Measurements from ENCODE around the gene POU2F1. TPM values are rescaled to one million over a fixed set of nuclear protein-coding genes. Genes with fewer than 3 reads are reported as not detected.

POU2F1 gene
- total RNA-seq, 1 experiment from 2014 or later, result 28.5 TPM

DNA sequence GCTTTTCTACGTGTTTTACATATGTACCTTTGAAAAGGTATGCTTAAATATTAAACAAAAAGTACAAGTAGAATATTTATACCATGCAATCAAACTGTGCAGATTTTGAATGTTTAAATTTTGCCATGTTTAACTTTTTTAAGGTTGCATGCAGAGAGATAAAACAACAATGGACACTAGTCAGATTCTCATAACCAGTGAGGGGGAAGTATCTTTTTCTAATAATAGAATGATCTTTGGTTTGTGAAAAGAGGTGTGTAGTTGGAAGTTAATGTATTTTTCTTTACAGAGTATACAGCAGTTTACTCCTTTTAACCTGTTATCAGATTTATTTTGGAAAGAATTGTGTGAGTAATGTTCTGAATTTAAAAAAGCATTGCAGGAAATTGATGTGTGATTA, 27.1 kb downstream of the POU2F1 start:
- CTCF ChIA-PET, result no interaction called here
- no TSS peak for BruUV-seq (replicated peaks)
- no peak for DNase-seq
- Histone ChIP-seq H3K4me3 (no peak overlapping the region), H3K9me2 (ENCODE audit: insufficient read depth) (no peaks in the 10 kb centered on the region), H3K4me1 (replicated peaks; ENCODE audit: insufficient read depth) (peaks cover 16% of the 10 kb centered on the region), H2AFZ (no peak overlapping the region), H3K36me3 (ENCODE audit: low read depth) (no peaks in the 10 kb centered on the region), H3K27me3 (ENCODE audit: insufficient read depth, low read depth) (no peaks in the 10 kb centered on the region), H3K27ac (no peak overlapping the region), H3F3A (ENCODE audit: insufficient read depth, low read depth) (no peaks in the 10 kb centered on the region; the same call in 1 of the 2 replicates), H4K20me1 (ENCODE audit: insufficient read depth) (no peaks in the 10 kb centered on the region), H3K79me2 (ENCODE audit: low read depth) (peaks cover 70% of the 10 kb centered on the region), H3K4me2 (no peak overlapping the region), H3K9me3 (ENCODE audit: insufficient read depth, low read depth) (no peaks in the 10 kb centered on the region)
- intact Hi-C loops (cut with micrococcal nuclease; ENCODE audit: unreplicated experiment), result no loop called here
- POLR2A ChIA-PET (ENCODE audit: unreplicated experiment), result no interaction called here
- TF ChIP-seq, protein P1, sequence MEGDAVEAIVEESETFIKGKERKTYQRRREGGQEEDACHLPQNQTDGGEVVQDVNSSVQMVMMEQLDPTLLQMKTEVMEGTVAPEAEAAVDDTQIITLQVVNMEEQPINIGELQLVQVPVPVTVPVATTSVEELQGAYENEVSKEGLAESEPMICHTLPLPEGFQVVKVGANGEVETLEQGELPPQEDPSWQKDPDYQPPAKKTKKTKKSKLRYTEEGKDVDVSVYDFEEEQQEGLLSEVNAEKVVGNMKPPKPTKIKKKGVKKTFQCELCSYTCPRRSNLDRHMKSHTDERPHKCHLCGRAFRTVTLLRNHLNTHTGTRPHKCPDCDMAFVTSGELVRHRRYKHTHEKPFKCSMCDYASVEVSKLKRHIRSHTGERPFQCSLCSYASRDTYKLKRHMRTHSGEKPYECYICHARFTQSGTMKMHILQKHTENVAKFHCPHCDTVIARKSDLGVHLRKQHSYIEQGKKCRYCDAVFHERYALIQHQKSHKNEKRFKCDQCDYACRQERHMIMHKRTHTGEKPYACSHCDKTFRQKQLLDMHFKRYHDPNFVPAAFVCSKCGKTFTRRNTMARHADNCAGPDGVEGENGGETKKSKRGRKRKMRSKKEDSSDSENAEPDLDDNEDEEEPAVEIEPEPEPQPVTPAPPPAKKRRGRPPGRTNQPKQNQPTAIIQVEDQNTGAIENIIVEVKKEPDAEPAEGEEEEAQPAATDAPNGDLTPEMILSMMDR (conservative IDR thresholded peaks at IDR 0.05), result no peak
- no peak for TF ChIP-seq EZH2 (IDR thresholded peaks at IDR 0.05; ENCODE audit: low read depth)

DNA sequence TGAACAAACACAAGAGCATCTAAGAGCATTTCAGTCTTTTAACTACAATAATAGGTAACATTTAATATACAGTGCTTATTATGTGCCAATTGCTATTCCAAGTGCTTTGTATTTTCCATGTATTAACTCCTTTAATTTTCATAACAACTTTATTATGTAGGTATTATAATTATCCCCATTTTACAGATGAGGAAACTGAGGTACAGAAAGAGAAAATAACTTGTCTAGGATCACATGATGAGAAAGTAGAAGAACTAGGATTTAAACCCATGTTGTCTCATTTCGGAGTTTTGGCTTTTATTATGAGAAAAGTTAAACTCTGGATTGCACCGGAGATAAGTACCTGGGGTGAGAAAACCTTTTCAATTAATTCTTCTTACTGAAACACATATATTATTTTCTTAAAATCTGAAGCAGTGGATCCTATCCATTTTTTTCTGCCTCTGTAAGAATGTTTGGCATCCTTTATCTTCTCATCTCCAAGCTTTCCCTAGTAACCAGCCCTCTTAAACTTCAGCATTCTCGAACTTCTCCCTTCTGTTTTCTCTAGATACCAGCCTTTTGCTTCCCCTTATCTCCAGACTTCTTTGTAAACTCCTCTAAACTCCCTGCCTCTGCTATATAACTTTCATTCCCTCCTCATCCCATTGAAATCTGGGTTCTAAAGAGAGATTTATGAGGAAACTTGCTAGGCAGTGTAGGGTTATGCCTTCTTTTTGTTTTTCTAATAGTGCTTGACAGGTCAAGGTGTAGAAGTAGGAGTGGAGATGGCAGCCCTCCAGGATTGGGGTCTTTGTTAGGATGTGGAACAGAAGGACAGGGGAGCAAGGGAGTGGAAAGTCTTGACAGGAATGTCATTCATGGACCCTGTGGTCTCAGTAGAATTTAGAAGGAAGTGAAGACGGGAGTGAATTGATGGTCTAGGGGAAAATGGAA, 28.3 kb downstream of the POU2F1 start:
- Histone ChIP-seq H3K4me2 (no peak overlapping the region), H3K27me3 (ENCODE audit: insufficient read depth, low read depth) (no peaks in the 10 kb centered on the region), H3K4me1 (replicated peaks; ENCODE audit: insufficient read depth) (peaks cover 16% of the 10 kb centered on the region), H4K20me1 (ENCODE audit: insufficient read depth) (no peaks in the 10 kb centered on the region), H3K9me3 (ENCODE audit: insufficient read depth, low read depth) (no peaks in the 10 kb centered on the region), H2AFZ (no peak overlapping the region), H3K27ac (no peak overlapping the region), H3K36me3 (ENCODE audit: low read depth) (no peaks in the 10 kb centered on the region), H3F3A (ENCODE audit: insufficient read depth, low read depth) (no peaks in the 10 kb centered on the region; the same call in 1 of the 2 replicates), H3K4me3 (no peak overlapping the region), H3K9me2 (ENCODE audit: insufficient read depth) (no peaks in the 10 kb centered on the region), H3K79me2 (ENCODE audit: low read depth) (peaks cover 74% of the 10 kb centered on the region)
- intact Hi-C loops (cut with micrococcal nuclease; ENCODE audit: unreplicated experiment), result no loop called here
- TF ChIP-seq, protein P1 (conservative IDR thresholded peaks at IDR 0.05), result no peak
- no peak for TF ChIP-seq EZH2 (IDR thresholded peaks at IDR 0.05; ENCODE audit: low read depth)
- ChIA-PET POLR2A (ENCODE audit: unreplicated experiment) (no interaction called here), CTCF (no interaction called here)
- no peak for DNase-seq
- BruUV-seq (replicated peaks), result no TSS peak

DNA sequence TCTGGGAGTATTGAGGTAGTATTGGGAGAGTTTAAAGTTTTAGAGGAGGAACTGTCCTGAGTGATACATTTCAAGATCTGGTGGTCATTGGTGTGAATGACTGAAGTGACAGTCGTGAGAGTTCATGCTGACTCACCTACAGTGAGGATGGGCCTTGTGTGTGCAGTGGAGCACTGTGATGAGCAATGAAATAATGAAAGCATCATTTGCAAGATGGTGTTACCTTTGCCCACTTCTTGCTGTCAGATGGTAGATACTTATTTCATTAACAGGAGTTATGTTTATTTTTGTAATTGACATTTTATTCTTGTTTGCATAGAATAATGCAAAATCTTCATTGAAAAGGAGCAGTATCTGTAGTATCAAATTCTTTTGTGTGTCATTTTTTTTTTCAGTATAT, 29.0 kb downstream of the POU2F1 start:
- H3K4me3 ChIP-seq, result no peak overlapping the region
- intact Hi-C loops (cut with micrococcal nuclease; ENCODE audit: unreplicated experiment), result no loop called here
- H3K79me2 ChIP-seq (ENCODE audit: low read depth), result peaks cover 74% of the 10 kb centered on the region
- H3K4me1 ChIP-seq (replicated peaks; ENCODE audit: insufficient read depth), result peaks cover 16% of the 10 kb centered on the region
- CTCF ChIA-PET, result no interaction called here
- TF ChIP-seq EZH2 (IDR thresholded peaks at IDR 0.05; ENCODE audit: low read depth), result no peak
- TF ChIP-seq, protein P1 (conservative IDR thresholded peaks at IDR 0.05), result no peak
- no peaks in the 10 kb centered on the region; the same call in 1 of the 2 replicates for H3F3A ChIP-seq (ENCODE audit: insufficient read depth, low read depth)
- POLR2A ChIA-PET (ENCODE audit: unreplicated experiment), result no interaction called here
- H3K27ac ChIP-seq, result no peak overlapping the region
- DNase-seq, result no peak
- H3K4me2 ChIP-seq, result no peak overlapping the region
- no peak overlapping the region for H2AFZ ChIP-seq
- no peaks in the 10 kb centered on the region for H3K27me3 ChIP-seq (ENCODE audit: insufficient read depth, low read depth)
- H4K20me1 ChIP-seq (ENCODE audit: insufficient read depth), result no peaks in the 10 kb centered on the region
- BruUV-seq (replicated peaks), result no TSS peak
- no peaks in the 10 kb centered on the region for H3K9me2 ChIP-seq (ENCODE audit: insufficient read depth)
- no peaks in the 10 kb centered on the region for H3K9me3 ChIP-seq (ENCODE audit: insufficient read depth, low read depth)
- H3K36me3 ChIP-seq (ENCODE audit: low read depth), result no peaks in the 10 kb centered on the region
